GM18519 (cell line): ENCODE measurements around the gene CPLX3.

Source experiments
- ATAC-seq: cut with Tn5 transposase; IDR thresholded peaks from one replicate; pipeline ENCODE4 v1.9.1; 2021; ENCODE audit warnings: mild to moderate bottlenecking, moderate library complexity; ENCODE audit not compliant: unreplicated experiment, low FRiP score

The CPLX3 gene

DNA sequence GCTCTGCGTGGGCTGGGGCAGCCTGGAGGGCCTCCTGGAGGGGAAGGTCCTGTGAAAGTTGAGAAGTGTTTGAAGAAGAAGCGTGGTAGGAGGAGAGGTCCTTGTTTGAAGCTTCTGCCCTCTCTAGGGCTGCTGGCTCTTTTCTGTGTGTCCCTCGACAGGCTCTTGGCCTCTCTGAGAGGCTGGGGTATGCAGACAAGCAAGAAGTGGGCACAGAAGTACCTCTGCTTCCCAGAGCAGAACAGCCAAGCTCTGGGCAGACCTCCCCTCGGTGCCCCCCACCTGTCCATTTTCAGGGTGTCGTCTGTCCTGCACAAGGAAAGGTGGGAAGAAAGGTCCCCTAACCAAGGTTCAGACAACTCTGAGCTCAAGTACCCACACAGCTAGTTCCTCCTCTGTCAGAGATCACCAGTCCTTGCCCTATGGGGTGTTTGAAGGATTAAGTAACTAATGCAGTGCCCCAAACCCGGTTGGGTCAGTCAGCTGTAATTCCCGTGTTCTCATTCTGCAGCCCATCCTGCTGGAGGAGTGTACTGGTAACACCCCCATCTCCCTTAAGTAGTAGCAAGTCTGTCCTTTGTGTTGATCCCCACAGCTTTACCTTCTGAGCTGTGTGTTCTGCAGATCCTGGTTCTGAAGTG lies 38.3 kb upstream of the CPLX3 start:
- ATAC-seq: no peak

DNA sequence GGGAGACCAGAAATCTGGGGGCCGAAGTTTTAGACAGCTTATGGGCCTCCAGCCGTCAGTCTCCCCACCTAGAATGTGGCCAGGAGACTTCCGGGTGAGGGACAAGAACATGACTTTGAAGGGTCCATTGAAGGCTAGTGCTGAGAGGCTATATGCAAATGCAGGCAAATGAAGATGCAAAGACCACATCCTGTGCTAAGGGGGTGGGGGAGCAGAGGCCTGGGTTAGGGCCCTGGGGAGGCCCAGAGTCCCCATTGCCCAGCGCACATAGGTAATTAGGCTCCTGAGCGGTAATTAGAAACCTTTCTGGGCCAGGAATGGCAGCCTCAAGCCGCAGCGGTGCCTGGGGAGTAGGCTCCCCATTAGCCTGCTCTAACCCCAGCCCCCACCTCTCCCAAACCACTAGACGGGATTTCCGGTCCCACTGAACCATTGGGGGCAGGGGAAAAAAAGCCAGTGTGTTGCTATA lies 37.7 kb upstream of the CPLX3 start:
- no peak for ATAC-seq

- no peak for ATAC-seq
Measured at GRCh38 chr15:74789171-74789631, 37.2 kb upstream of the CPLX3 start.

DNA sequence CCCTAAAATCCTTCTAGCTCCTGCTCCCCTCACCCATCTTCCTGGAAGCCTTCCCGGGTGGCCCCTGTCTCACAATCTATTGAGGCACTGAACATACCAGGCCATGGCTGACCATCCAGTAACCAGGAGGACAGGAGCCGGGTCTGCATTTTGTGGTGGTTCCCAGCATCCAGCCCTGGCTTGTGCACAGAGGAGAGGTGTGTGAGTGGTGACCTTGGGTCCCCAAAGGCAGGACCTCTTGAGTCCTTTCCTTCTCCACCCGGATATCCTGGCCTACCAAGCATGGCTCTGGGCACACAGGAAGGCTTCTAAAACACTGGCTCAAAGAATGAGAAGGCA lies 36.7 kb upstream of the CPLX3 start:
- no peak for ATAC-seq

DNA sequence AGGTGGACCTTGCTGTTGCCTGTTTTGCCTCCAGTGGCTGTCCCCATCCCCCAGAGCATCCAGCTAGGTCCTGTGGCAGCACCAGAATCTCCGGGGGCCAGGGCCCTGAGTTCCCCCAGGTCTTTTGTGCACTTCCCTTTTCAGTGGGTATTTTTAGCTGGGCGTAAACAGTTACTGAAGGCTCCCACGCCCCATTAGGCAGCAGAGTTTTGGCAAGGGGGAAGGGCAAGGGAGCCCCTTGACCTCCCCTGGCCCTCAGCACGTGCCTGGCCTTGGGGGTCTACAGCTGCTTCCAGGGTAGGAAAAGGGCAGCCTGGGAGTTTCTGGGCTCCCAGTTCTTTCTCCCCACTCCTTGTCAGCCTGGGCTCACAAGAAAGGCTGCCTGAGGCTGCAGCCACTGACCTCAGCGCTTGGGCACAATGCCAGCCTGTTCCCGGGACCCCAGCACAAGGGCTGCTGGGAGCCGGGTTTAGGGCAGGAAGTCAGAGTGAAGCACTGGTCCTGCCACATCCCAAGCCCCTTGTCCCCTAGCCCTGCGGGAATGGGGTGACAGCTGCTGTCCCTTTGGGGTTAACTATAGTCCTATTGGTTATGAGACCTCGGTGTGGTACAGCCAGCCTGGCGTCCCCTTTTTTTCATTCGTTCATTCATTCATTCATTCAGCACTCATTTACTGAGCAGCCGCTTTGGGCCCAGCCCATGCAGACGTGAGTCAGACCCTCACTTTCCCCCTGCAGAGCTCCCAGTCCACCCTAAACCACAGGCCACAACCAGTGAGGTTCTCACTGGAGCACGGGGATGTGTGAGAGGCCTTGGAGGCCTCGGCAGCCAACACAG lies 36.1 kb upstream of the CPLX3 start:
- no peak for ATAC-seq

DNA sequence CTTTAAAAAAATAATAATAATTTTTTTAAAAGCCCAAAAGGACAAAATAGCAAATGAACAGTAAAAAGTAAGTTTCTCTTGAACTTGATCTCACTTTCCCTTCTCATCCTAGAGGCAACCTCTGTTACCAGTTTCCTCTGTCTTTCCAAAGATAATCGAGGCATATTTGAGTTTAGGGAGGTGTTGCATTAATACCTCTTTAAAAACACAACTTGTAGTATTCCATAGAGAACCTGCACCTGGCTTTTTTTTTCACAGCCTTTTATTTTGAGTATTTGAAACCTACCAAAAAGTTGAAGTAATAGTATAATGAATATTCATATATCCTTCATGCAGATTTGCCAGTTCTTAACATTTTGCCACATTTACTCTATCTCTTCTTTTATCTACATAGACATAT lies 35.4 kb upstream of the CPLX3 start:
- no peak for ATAC-seq

DNA sequence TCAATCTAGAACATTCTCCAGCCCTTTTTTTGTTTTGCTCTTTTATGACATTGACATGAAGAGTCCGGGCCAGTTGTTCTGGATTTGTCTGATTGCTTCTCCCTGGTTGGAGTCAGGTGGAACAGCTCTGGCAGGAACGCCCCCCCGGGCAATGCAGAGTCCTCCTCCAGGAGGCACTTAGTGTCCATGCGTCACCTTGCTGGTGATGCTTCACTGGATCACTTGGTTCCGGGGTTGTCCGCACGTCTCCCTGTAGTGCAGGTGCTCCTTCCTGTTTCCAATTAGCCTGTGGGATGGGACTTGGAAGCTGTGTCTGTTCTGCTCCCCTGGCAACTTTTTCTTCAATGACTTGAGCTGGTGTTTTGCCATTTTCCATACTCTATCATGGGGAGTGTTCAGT lies 34.8 kb upstream of the CPLX3 start:
- ATAC-seq: no peak

DNA sequence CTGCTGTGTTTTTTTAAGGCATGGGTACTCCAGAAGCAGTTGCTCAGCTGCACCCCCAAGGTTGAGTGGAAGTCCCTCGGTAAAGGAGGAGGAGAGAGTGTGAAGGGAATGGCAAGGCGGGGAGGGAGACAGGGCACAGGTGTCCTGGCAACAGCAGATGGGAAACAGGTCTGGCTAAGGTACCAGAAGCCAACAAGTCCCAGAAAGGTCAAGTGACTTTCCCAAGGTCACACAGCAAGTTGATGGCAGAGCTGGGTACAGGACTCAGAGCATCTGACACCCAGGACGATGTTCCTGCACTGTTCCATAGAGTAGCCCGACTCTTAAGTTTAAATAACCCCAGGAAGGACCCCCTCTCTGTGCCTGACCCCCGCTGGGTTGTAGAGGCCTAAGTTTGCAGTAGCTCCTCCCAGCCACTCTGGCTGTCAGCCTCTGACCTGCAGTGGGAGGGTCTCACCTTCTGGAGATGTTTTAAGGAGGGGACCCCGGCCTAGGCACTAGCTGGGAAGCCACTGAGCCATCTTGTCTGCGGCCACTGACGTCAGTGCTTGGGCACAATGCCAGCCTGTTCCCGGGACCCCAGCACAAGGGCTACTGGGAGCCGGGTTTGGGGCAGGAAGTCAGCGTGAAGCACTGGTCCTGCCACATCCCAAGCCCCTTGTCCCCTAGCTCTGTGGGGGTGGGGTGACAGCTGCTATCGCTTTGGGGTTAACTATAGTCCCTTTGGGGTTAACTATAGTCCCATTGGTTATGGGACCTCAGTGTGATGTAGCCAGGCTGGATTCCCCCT lies 34.0 kb upstream of the CPLX3 start:
- no peak for ATAC-seq

DNA sequence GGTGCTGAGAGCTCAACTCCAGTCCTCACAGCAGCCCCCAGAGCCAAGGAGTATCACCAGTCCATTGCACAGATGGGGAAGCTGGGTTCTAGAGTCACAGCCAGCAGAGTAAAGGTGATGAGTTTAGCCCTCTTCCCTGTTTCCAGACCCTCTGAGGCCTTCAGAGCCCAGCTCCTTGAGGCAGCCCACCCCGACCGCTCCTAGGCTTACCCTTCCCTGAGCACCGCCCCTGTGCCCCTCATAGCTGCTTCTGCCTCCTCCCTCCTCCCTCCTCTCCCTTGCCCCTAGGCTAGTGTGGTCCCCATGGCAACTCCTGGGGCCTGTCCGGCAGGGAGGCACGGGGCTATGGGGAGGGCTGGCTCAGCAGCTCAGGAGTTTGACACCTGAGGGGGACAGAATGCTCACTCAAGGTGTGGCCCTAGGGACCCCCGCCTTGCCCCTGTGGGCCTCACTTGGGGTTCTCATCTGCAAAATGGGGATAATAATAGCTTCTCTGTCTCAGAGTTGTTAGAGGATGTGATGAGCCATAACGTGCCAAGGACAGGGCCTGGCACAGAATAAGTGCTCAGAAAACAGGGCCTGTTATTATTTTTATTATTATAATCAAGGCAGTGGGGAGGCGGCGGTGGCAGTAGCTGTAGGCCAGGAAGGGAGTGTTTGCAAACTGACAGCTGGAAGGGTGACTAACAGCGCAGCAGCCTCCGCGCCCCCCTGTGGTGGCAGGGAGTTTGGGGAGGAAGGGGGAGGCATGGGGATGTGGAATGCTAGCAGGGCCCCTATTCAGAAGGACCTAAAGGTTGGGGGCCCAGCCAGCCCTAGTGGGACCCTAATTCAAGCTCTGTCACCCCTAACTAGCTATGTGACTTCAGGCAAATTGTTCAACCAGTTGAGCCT lies 33.0 kb upstream of the CPLX3 start:
- no peak for ATAC-seq

DNA sequence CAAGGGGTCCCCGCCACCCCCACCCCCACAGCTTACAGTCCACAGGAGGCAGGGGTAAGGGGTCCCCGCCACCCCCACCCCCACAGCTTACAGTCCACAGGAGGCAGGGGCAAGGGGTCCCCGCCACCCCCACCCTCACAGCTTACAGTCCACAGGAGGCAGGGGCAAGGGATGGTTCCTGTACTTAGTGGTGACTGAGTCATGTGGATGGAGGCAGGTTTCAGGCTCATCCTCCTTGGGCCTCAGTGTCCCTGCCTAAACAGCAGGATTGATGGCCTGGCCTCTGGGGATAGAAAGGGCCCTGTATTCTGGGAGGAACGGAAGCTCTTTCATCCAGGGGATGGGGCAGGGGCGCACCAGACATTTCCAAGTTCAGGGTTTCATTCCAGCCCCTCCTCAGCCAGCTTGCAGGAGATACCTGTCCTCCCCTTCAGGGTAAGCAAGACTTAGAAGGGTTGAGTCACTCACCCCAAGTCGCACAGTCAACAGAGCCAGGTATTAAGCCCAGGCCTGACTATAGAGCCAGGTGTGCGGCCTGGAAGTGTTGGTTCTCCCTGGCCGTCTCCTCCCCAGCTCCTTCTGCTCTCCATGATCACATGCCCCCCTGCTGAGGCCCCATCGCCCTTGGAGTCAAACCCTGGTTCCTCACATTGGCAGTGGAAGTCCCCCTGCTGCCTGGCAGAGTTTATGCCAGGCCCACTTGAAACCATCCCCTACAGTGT lies 32.0 kb upstream of the CPLX3 start:
- no peak for ATAC-seq

DNA sequence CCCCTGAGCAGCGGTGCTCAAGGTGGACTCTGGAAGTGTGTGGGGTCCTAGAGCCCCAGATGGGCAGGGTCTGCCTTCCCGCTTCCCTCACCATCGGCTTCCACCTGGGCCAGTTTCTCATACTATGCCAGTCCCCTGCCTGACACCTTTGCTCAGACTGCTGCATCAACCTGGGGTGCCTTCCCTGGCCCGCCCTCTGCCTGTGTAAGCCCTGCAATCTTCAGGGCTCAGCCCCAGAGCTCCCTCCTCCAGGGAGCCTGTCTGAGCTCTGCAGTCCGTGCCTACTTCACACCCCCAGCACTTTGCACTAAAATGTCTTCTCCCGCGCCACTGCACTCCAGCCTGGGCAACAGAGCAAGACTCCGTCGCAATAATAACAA lies 31.5 kb upstream of the CPLX3 start:
- no peak for ATAC-seq

- ATAC-seq: no peak
Measured at GRCh38 chr15:74795966-74796625, 30.3 kb upstream of the CPLX3 start.

- ATAC-seq: no peak
Measured at GRCh38 chr15:74798388-74799254, 27.8 kb upstream of the CPLX3 start.

DNA sequence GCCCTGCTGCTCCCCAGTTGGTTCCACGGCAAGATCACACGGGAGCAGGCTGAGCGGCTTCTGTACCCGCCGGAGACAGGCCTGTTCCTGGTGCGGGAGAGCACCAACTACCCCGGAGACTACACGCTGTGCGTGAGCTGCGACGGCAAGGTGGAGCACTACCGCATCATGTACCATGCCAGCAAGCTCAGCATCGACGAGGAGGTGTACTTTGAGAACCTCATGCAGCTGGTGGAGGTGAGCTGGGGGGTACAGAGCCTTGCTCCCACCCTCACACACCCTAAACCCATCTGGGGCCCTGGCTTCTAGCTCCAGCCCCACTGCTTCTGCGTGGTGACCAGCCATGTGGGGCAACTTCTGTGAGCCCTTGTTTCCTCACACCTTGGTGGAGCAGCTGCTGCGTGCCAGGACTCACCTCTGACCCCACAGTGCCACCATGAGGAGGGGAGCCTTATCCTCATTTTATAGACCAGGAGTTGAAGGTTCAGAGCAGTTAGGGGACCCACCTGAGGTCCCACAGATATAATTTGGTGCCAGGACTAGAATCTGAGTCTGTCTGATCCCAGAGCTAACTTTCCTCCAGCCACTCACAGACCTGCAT lies 27.1 kb upstream of the CPLX3 start:
- ATAC-seq: no peak

GRCh38 chr15:74799856-74800558 lies 26.4 kb upstream of the CPLX3 start:
- no peak for ATAC-seq

DNA sequence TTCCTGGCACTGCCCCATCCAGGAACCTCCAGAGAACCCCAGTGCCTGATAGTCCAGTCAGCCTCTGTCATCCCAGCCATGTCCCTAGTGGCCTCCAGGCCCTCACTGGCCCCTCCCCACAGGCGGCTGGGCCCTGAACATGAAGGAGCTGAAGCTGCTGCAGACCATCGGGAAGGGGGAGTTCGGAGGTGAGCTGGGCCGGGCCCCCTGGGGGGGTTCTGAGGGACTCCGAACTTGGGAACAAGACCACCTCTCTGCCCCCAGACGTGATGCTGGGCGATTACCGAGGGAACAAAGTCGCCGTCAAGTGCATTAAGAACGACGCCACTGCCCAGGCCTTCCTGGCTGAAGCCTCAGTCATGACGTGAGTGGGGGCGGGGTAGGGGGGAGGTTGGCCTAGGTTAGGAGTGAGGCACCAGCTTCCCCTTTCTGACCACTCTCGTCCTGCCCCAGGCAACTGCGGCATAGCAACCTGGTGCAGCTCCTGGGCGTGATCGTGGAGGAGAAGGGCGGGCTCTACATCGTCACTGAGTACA lies 25.8 kb upstream of the CPLX3 start:
- ATAC-seq: no peak
